HepG2 (cell line): ENCODE data around the gene FHL3. TPM values are rescaled to one million over a fixed set of nuclear protein-coding genes. Genes with fewer than 3 reads are reported as not detected.

Experiments used
- ATAC-seq: fragments of 200-7000 bp; cut with Tn5 transposase; 3 replicates; pipeline ENCODE4 v1.9.1; 2020; ENCODE audit warnings: mild to moderate bottlenecking, moderate library complexity
- BruUV-seq: library from RNA; stranded (reverse); fragments of 400-500 nt; replicated peaks from 2 replicates; lab custom pipeline; 2021; lab: Mats Ljungman, UMichigan
- CTCF ChIA-PET: fragments of 300-600 bp; formaldehyde crosslinking; extraction: SDS; loops from one replicate; lab custom pipeline; 2021; ENCODE audit warnings: low total read pairs, inconsistent platforms, low intra/inter-chr PET ratio; lab: Yijun Ruan, JAX
- POLR2A ChIA-PET: fragments of 350-600 bp; sonication (Branson Sonifier 250); formaldehyde crosslinking; loops from one replicate; lab custom pipeline; 2020; ENCODE audit warnings: antibody characterized with exemption, inconsistent platforms; lab: Yijun Ruan, JAX
- DNase-seq: peaks from one replicate; pipeline ENCODE4 v3.0.0-alpha.2; 2015; ENCODE audit warnings: low spot score
- FAIRE-seq: peaks from 3 replicates; lab custom pipeline; 2011; peaks lifted over from hg19 to GRCh38; lab: Jason Lieb, UNC
- H2AFZ ChIP-seq: one replicate; pipeline ENCODE4 v1.6.1; 2011; ENCODE audit warnings: low read length, inconsistent platforms
- H3K27ac ChIP-seq: fragments of 300-600 bp; 3 replicates; pipeline ENCODE4 v1.8.0; 2011; ENCODE audit warnings: mixed run types, mild to moderate bottlenecking, mixed read lengths, low read length, inconsistent platforms; ENCODE audit not compliant: insufficient read depth; ENCODE audit errors: extremely low read length
- H3K27me3 ChIP-seq, 2 experiments: fragments of 200-600 bp in 1 of 2; 2 replicates in 1 of 2; 3 replicates in 1 of 2; pipeline versions ENCODE4 v1.6.0 to v1.8.0; 2011; ENCODE audit warnings: low read length in 2 of 2, mild to moderate bottlenecking in 2 of 2, moderate library complexity in 2 of 2, inconsistent platforms in 1 of 2; ENCODE audit not compliant: insufficient read depth in 2 of 2, control insufficient read depth in 1 of 2
- H3K36me3 ChIP-seq, 2 experiments: fragments of 200-600 bp in 1 of 2; replicated peaks in 1 of 2; 2 replicates in 1 of 2; 3 replicates in 1 of 2; pipeline versions ENCODE4 v1.5.1 to v1.8.0; 2011; ENCODE audit warnings: low read length in 2 of 2, inconsistent platforms in 1 of 2; ENCODE audit not compliant: insufficient read depth in 2 of 2, control insufficient read depth in 1 of 2
- H3K4me1 ChIP-seq: 2 replicates; pipeline ENCODE4 v1.5.1; 2012; ENCODE audit warnings: low read length, inconsistent platforms; ENCODE audit not compliant: insufficient read depth
- H3K4me2 ChIP-seq: 2 replicates; pipeline ENCODE4 v1.6.0; 2011; ENCODE audit warnings: low read depth, low read length, inconsistent platforms
- H3K4me3 ChIP-seq, 3 experiments: fragments of 200-600 bp in 1 of 3; sonication (generic), shearing (Covaris generic) in 1 of 3; replicated peaks in 1 of 3; 2 replicates each; pipeline ENCODE4 v1.5.1; 2011 to 2016; ENCODE audit warnings: low read length in 3 of 3, inconsistent platforms in 2 of 3, low read depth in 2 of 3, mild to moderate bottlenecking in 2 of 3, control low read depth in 1 of 3, mixed read lengths in 1 of 3; ENCODE audit not compliant: insufficient read depth in 1 of 3
- H3K79me2 ChIP-seq: one replicate; pipeline ENCODE4 v1.6.1; 2011; ENCODE audit warnings: low read length, inconsistent platforms; ENCODE audit not compliant: insufficient read depth
- H3K9ac ChIP-seq: 2 replicates; pipeline ENCODE4 v1.6.0; 2011; ENCODE audit warnings: mild to moderate bottlenecking, low read depth, low read length, inconsistent platforms; ENCODE audit not compliant: insufficient read depth
- H3K9me3 ChIP-seq: 2 replicates; pipeline ENCODE4 v1.5.1; 2012; ENCODE audit warnings: mild to moderate bottlenecking, low read length
- H4K20me1 ChIP-seq: 2 replicates; pipeline ENCODE4 v1.6.0; 2011; ENCODE audit warnings: inconsistent platforms, mild to moderate bottlenecking, low read length, moderate library complexity; ENCODE audit not compliant: insufficient read depth
- AHR ChIP-seq: IDR thresholded peaks from 2 replicates; pipeline ENCODE4 v1.6.1; 2018; ENCODE audit warnings: missing genetic modification reagents, missing compliant biosample characterization
- EED ChIP-seq: sonication (generic); formaldehyde crosslinking; IDR thresholded peaks from 2 replicates; pipeline ENCODE4 v1.5.0; 2020; ENCODE audit warnings: mild to moderate bottlenecking, missing genetic modification reagents
- MBNL3 ChIP-seq: fragments of 250-450 bp; sonication (Bioruptor Pico); conservative IDR thresholded peaks from 2 replicates; pipeline ENCODE4 v1.8.0; 2022; ENCODE audit warnings: mild to moderate bottlenecking, inconsistent platforms
- MLLT10 ChIP-seq: sonication (generic); formaldehyde crosslinking; IDR thresholded peaks from 2 replicates; pipeline ENCODE4 v1.4.0; 2020; ENCODE audit warnings: missing genetic modification reagents
- NPAS2 ChIP-seq: sonication (generic); formaldehyde crosslinking; IDR thresholded peaks from 2 replicates; pipeline ENCODE4 v1.8.0; 2022; ENCODE audit warnings: mild to moderate bottlenecking, missing genetic modification reagents, borderline replicate concordance
- NR2F1 ChIP-seq, 2 experiments: fragments of 450-650 bp in 1 of 2; formaldehyde crosslinking in 1 of 2; IDR thresholded peaks; 2 replicates each; pipeline versions ENCODE4 v1.5.0 to v1.6.1; 2016 to 2020; ENCODE audit warnings: mild to moderate bottlenecking in 1 of 2, missing compliant biosample characterization in 1 of 2, missing genetic modification reagents in 1 of 2, moderate library complexity in 1 of 2
- RERE ChIP-seq: IDR thresholded peaks from 2 replicates; pipeline ENCODE4 v1.6.1; 2016; ENCODE audit warnings: low read depth, missing genetic modification reagents, missing compliant biosample characterization
- SNRNP70 ChIP-seq: fragments of 200-400 bp; formaldehyde crosslinking; IDR thresholded peaks from 2 replicates; pipeline ENCODE4 v1.6.1; 2017; ENCODE audit warnings: mild to moderate bottlenecking, low read depth, low read length, moderate library complexity
- ZBTB21 ChIP-seq: sonication (generic); formaldehyde crosslinking; IDR thresholded peaks from 2 replicates; pipeline ENCODE4 v1.4.0; 2020; ENCODE audit warnings: missing genetic modification reagents
- ZNF317 ChIP-seq: sonication (generic); formaldehyde crosslinking; IDR thresholded peaks from 2 replicates; pipeline ENCODE4 v1.5.0; 2020; ENCODE audit warnings: mild to moderate bottlenecking, missing genetic modification reagents
- WGBS: methylation state at CpG from one replicate; pipeline ENCODE4 v1.1.6; 2017; ENCODE audit warnings: low lambda C conversion rate; 5-methylcytosine and 5-hydroxymethylcytosine counted together
- in situ Hi-C: cut with HindIII; loops from 2 replicates; pipeline ENCODE4 v1.10.0; 2017; ENCODE audit warnings: low pct_unique_long_range_greater_than_20kb; ENCODE audit not compliant: extremely low pct_ligation_motif_present
- intact Hi-C: fragments of 100-400 bp; cut with micrococcal nuclease; formaldehyde crosslinking; loops from one replicate; pipeline ENCODE4 v1.10.0; 2022; ENCODE audit not compliant: unreplicated experiment
- polyA plus RNA-seq, 8 experiments: library from polyadenylated mRNA; depleted of rRNA in 3 of 8; stranded (reverse) in 7 of 8; unstranded in 1 of 8; fragments of >200 nt; fragmentation: Illumina TruSeq in 4 of 8; extraction: Trizol in 4 of 8; gene quantifications; 2 replicates each; pipeline versions ENCODE4 v1.2.1 to v1.2.3, GENCODE V29; 2011 to 2016; ENCODE audit warnings: low read depth in 4 of 8, missing spikeins in 1 of 8, mixed read lengths in 1 of 8; ENCODE audit not compliant: insufficient read depth in 1 of 8
- total RNA-seq, 5 experiments: library from RNA; depleted of rRNA; stranded (reverse); fragments of >200 nt; fragmentation: Illumina TruSeq; extraction: Trizol; gene quantifications; 2 replicates each; pipeline ENCODE4 v1.2.3, GENCODE V29; 2016; ENCODE audit warnings: low read depth in 1 of 5
- TF ChIP-seq, protein P1 (sequence below): sonication (generic); formaldehyde crosslinking; IDR thresholded peaks from 2 replicates; pipeline ENCODE4 v1.8.0; 2022; ENCODE audit warnings: missing genetic modification reagents, mild to moderate bottlenecking, inconsistent platforms, borderline replicate concordance
- TF ChIP-seq, protein P2 (sequence below): IDR thresholded peaks from 2 replicates; pipeline ENCODE4 v1.6.1; 2012; ENCODE audit warnings: inconsistent platforms
- TF ChIP-seq, protein P3 (sequence below): IDR thresholded peaks from 2 replicates; pipeline ENCODE4 v1.6.1; 2016; ENCODE audit warnings: mild to moderate bottlenecking
- TF ChIP-seq, protein P4 (sequence below): sonication (generic); formaldehyde crosslinking; IDR thresholded peaks from 2 replicates; pipeline ENCODE4 v1.8.1; 2023; ENCODE audit warnings: missing genetic modification reagents, inconsistent platforms, borderline replicate concordance

FHL3 gene
- total and polyA plus RNA-seq, 2 of the 13 experiments (the other 11 are each of a cell fraction or from before 2014, with no cell fraction given) = 2.8 to 6.6 TPM

- FAIRE-seq (no peak), ATAC-seq (no peak), DNase-seq (no peak)
- peaks cover 69% of the 10 kb centered on the region for H3K4me1 ChIP-seq
- H3K9me3 ChIP-seq = no peaks in the 10 kb centered on the region
- POLR2A ChIA-PET = interaction anchor here (1.7 to 3.5 kb wide), 3 partner anchors 8 to 17 kb away, joined by 5 to 13 read pairs (median 12); no protein-coding TSS in a partner anchor
- no peaks in the 10 kb centered on the region; a peak in 1 of 5 replicates for H3K27me3 ChIP-seq
- H4K20me1 ChIP-seq = no peaks in the 10 kb centered on the region
- no peaks in the 10 kb centered on the region for H3K36me3 ChIP-seq
- BruUV-seq = no TSS peak
- H2AFZ ChIP-seq = no peak overlapping the region
- 20% methylated on average over 2 of the region's 2 CpGs for WGBS
- CTCF ChIA-PET = no interaction called here
- H3K27ac ChIP-seq = no peak overlapping the region
- no peaks in the 10 kb centered on the region for H3K79me2 ChIP-seq
- in situ Hi-C loops = no loop called here
- intact Hi-C loops = no loop called here
- H3K4me3 ChIP-seq = no peak overlapping the region
- H3K4me2 ChIP-seq = no peak overlapping the region
- H3K9ac ChIP-seq = no peak overlapping the region
- no peak for TF ChIP-seq NR2F1 (CRISPR knock-in tag; IDR thresholded peaks at IDR 0.05)
- no peak for TF ChIP-seq RERE (CRISPR knock-in tag)
- TF ChIP-seq, protein P1, sequence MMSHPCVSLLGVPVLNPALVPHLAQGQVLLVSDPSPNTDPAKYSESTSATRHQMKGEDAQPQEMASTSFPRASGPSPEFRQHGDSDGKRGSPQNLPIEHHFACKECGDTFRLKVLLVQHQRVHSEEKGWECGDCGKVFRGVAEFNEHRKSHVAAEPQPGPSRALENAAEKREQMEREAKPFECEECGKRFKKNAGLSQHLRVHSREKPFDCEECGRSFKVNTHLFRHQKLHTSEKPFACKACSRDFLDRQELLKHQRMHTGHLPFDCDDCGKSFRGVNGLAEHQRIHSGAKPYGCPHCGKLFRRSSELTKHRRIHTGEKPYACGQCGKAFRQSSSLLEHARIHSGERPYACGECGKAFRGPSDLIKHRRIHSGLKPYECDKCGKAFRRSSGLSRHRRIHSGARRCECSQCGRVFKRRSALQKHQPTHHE (CRISPR knock-in tag) = no peak
- no peak for TF ChIP-seq EED (CRISPR knock-in tag)
- TF ChIP-seq AHR (CRISPR knock-in tag) = no peak
- TF ChIP-seq, protein P2, sequence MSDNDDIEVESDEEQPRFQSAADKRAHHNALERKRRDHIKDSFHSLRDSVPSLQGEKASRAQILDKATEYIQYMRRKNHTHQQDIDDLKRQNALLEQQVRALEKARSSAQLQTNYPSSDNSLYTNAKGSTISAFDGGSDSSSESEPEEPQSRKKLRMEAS = no peak
- TF ChIP-seq, protein P3, sequence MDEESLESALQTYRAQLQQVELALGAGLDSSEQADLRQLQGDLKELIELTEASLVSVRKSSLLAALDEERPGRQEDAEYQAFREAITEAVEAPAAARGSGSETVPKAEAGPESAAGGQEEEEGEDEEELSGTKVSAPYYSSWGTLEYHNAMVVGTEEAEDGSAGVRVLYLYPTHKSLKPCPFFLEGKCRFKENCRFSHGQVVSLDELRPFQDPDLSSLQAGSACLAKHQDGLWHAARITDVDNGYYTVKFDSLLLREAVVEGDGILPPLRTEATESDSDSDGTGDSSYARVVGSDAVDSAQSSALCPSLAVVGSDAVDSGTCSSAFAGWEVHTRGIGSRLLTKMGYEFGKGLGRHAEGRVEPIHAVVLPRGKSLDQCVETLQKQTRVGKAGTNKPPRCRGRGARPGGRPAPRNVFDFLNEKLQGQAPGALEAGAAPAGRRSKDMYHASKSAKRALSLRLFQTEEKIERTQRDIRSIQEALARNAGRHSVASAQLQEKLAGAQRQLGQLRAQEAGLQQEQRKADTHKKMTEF (CRISPR knock-in tag) = no peak
- TF ChIP-seq MLLT10 (CRISPR knock-in tag) = no peak
- TF ChIP-seq SNRNP70 = no peak
- no peak for TF ChIP-seq ZNF317 (CRISPR knock-in tag)
- TF ChIP-seq NPAS2 (CRISPR knock-in tag) = no peak
- TF ChIP-seq ZBTB21 = no peak
- TF ChIP-seq MBNL3 (CRISPR knock-in tag) = no peak
- TF ChIP-seq, protein P4, sequence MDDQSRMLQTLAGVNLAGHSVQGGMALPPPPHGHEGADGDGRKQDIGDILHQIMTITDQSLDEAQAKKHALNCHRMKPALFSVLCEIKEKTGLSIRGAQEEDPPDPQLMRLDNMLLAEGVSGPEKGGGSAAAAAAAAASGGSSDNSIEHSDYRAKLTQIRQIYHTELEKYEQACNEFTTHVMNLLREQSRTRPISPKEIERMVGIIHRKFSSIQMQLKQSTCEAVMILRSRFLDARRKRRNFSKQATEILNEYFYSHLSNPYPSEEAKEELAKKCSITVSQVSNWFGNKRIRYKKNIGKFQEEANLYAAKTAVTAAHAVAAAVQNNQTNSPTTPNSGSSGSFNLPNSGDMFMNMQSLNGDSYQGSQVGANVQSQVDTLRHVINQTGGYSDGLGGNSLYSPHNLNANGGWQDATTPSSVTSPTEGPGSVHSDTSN (CRISPR knock-in tag) = no peak
These were observed 57.1 kb downstream of the FHL3 start for GRCh38 chr1:37948166-37948565.
